HepG2 (cell line): ENCODE data around the gene TGM1. TPM values are rescaled to one million over a fixed set of nuclear protein-coding genes. Genes with fewer than 3 reads are reported as not detected.
A peak's percentile ranks its signal among the peaks of the same experiment; 100 is the strongest.

Experiments
- AHR ChIP-seq: IDR thresholded peaks from 2 replicates; pipeline ENCODE4 v1.6.1; 2018; ENCODE audit warnings: missing genetic modification reagents, missing compliant biosample characterization
- CERS6 ChIP-seq: sonication (generic); formaldehyde crosslinking; IDR thresholded peaks from 2 replicates; pipeline ENCODE4 v1.5.0; 2020; ENCODE audit warnings: missing genetic modification reagents
- DBP ChIP-seq: sonication (generic); formaldehyde crosslinking; IDR thresholded peaks from 2 replicates; pipeline ENCODE4 v1.4.0; 2020; ENCODE audit warnings: missing genetic modification reagents; ENCODE audit errors: not compliant biosample characterization
- E2F2 ChIP-seq: sonication (generic); formaldehyde crosslinking; IDR thresholded peaks from 2 replicates; pipeline ENCODE4 v1.4.0; 2020; ENCODE audit warnings: missing genetic modification reagents, borderline replicate concordance
- ETV6 ChIP-seq: sonication (generic); formaldehyde crosslinking; conservative IDR thresholded peaks from 2 replicates; pipeline ENCODE4 v1.4.0; 2020; ENCODE audit warnings: missing genetic modification reagents
- GATAD2A ChIP-seq: IDR thresholded peaks from 2 replicates; pipeline ENCODE4 v1.6.1; 2016
- GPBP1L1 ChIP-seq: sonication (generic); formaldehyde crosslinking; IDR thresholded peaks from 2 replicates; pipeline ENCODE4 v1.5.0; 2020; ENCODE audit warnings: mild to moderate bottlenecking, missing genetic modification reagents
- HMGXB4 ChIP-seq, 2 experiments: sonication (generic) in 1 of 2; formaldehyde crosslinking in 1 of 2; IDR thresholded peaks; 2 replicates each; pipeline versions ENCODE4 v1.4.0 to v1.6.1; 2018 to 2020; ENCODE audit warnings: missing genetic modification reagents in 2 of 2, borderline replicate concordance in 1 of 2, low read depth in 1 of 2, mild to moderate bottlenecking in 1 of 2, missing biosample characterization in 1 of 2
- HOXA7 ChIP-seq: sonication (generic); formaldehyde crosslinking; IDR thresholded peaks from 2 replicates; pipeline ENCODE4 v1.8.1; 2022; ENCODE audit warnings: mild to moderate bottlenecking, missing genetic modification reagents, moderate library complexity
- JUND ChIP-seq: sonication (generic); formaldehyde crosslinking; IDR thresholded peaks from 2 replicates; pipeline ENCODE4 v1.8.0; 2022; ENCODE audit warnings: mild to moderate bottlenecking, missing genetic modification reagents
- POLR2AphosphoS2 ChIP-seq: IDR thresholded peaks from 2 replicates; pipeline ENCODE4 v1.6.1; 2011; ENCODE audit warnings: low read depth, low read length, improper control_type of control experiment
- POLR2G ChIP-seq: fragments of 200-400 bp; formaldehyde crosslinking; IDR thresholded peaks from 2 replicates; pipeline ENCODE4 v1.6.1; 2018; ENCODE audit warnings: mild to moderate bottlenecking, low read depth, low read length, moderate library complexity
- SUZ12 ChIP-seq: fragments of 150-350 bp; IDR thresholded peaks from 2 replicates; pipeline ENCODE4 v1.6.1; 2014; ENCODE audit warnings: low read depth, low read length
- ZFP82 ChIP-seq: sonication (generic); formaldehyde crosslinking; IDR thresholded peaks from 2 replicates; pipeline ENCODE4 v1.5.1; 2020; ENCODE audit warnings: mild to moderate bottlenecking, missing genetic modification reagents, borderline replicate concordance
- ZNF296 ChIP-seq: sonication (generic); formaldehyde crosslinking; conservative IDR thresholded peaks from 2 replicates; pipeline ENCODE4 v1.5.0; 2020; ENCODE audit warnings: mild to moderate bottlenecking, missing genetic modification reagents
- ZNF350 ChIP-seq: sonication (generic); formaldehyde crosslinking; IDR thresholded peaks from 2 replicates; pipeline ENCODE4 v1.4.0; 2020; ENCODE audit warnings: mild to moderate bottlenecking, low read depth, missing genetic modification reagents, borderline replicate concordance
- ZNF672 ChIP-seq: sonication (generic); formaldehyde crosslinking; IDR thresholded peaks from 2 replicates; pipeline ENCODE4 v1.8.1; 2022; ENCODE audit warnings: missing genetic modification reagents
- ZNF768 ChIP-seq: sonication (generic); formaldehyde crosslinking; IDR thresholded peaks from 2 replicates; pipeline ENCODE4 v1.4.0; 2020; ENCODE audit warnings: missing genetic modification reagents
- ZXDC ChIP-seq: sonication (generic); formaldehyde crosslinking; IDR thresholded peaks from 2 replicates; pipeline ENCODE4 v1.5.0; 2020; ENCODE audit warnings: mild to moderate bottlenecking, missing genetic modification reagents
- polyA plus RNA-seq, 8 experiments: library from polyadenylated mRNA; depleted of rRNA in 3 of 8; stranded (reverse) in 7 of 8; unstranded in 1 of 8; fragments of >200 nt; fragmentation: Illumina TruSeq in 4 of 8; extraction: Trizol in 4 of 8; gene quantifications; 2 replicates each; pipeline versions ENCODE4 v1.2.1 to v1.2.3, GENCODE V29; 2011 to 2016; ENCODE audit warnings: low read depth in 4 of 8, missing spikeins in 1 of 8, mixed read lengths in 1 of 8; ENCODE audit not compliant: insufficient read depth in 1 of 8
- total RNA-seq, 5 experiments: library from RNA; depleted of rRNA; stranded (reverse); fragments of >200 nt; fragmentation: Illumina TruSeq; extraction: Trizol; gene quantifications; 2 replicates each; pipeline ENCODE4 v1.2.3, GENCODE V29; 2016; ENCODE audit warnings: low read depth in 1 of 5

TGM1 gene
- total and polyA plus RNA-seq, 2 of the 13 experiments (the other 11 are each of a cell fraction or from before 2014, with no cell fraction given): 3.2 to 10.6 TPM

GRCh38 chr14:24299255-24300191 lies 36.5 kb upstream of the TGM1 start, which contains the start of the genes DHRS1 and NOP9 (continued):
- TF ChIP-seq HOXA7 (CRISPR knock-in tag) (no peak), POLR2G (peak; percentile 96), ZNF672 (CRISPR knock-in tag) (no peak), DBP (CRISPR knock-in tag) (peak; percentile 99), HMGXB4 (CRISPR knock-in tag; IDR thresholded peaks at IDR 0.05; ENCODE audit: borderline replicate concordance in 1 of 2, low read depth in 1 of 2) (peak; percentile 96 to 98), ZNF350 (CRISPR knock-in tag) (peak; percentile 99), ZFP82 (peak; percentile 91; the same call in 1 of the 2 replicates), ZNF768 (peak; percentile 69), ZNF296 (CRISPR knock-in tag) (no peak), GPBP1L1 (CRISPR knock-in tag) (no peak), E2F2 (peak; percentile 89), JUND (CRISPR knock-in tag) (peak; percentile 74; the same call in 1 of the 2 replicates), ETV6 (CRISPR knock-in tag) (peak; percentile 75), GATAD2A (peak; percentile 79), SUZ12 (0 out of 2 replicates have a peak, but pooled peaks have one; percentile 30), AHR (CRISPR knock-in tag) (peak; percentile 70), POLR2AphosphoS2 (no peak), CERS6 (CRISPR knock-in tag) (peak; percentile 95), ZXDC (CRISPR knock-in tag) (no peak)
